H9 (cell line): Measurements from ENCODE around the gene AP1B1. TPM values are rescaled to one million over a fixed set of nuclear protein-coding genes. Genes with fewer than 3 reads are reported as not detected.
"Not testable (repeated sequence)": the region's sequence is repeated elsewhere in the genome, so short reads cannot be mapped to it uniquely, and the experiment has no call there.

Source experiments
- DNase-seq: peaks from one replicate; pipeline ENCODE4 v3.0.0-alpha.2; 2017
- H2AFZ ChIP-seq: one replicate; pipeline ENCODE4 v1.6.1; 2013; ENCODE audit warnings: mild to moderate bottlenecking, low read length, control low read depth, moderate library complexity
- H2AK5ac ChIP-seq: 2 replicates; pipeline ENCODE4 v1.6.1; 2013; ENCODE audit warnings: low read length, control low read depth, mixed read lengths; ENCODE audit not compliant: insufficient read length
- H2BK120ac ChIP-seq: one replicate; pipeline ENCODE4 v1.6.1; 2013; ENCODE audit warnings: low read depth, mild to moderate bottlenecking, low read length, control low read depth, inconsistent platforms; ENCODE audit not compliant: poor library complexity, severe bottlenecking
- H2BK12ac ChIP-seq: 2 replicates; pipeline ENCODE4 v1.6.1; 2013; ENCODE audit warnings: low read length, control low read depth, mixed read lengths, low read depth; ENCODE audit not compliant: insufficient read length
- H2BK15ac ChIP-seq: 2 replicates; pipeline ENCODE4 v1.6.1; 2013; ENCODE audit warnings: low read depth, low read length, control low read depth
- H2BK20ac ChIP-seq: one replicate; pipeline ENCODE4 v1.6.1; 2013; ENCODE audit warnings: low read depth, mild to moderate bottlenecking, low read length, control low read depth, inconsistent platforms; ENCODE audit not compliant: poor library complexity, severe bottlenecking
- H2BK5ac ChIP-seq: 2 replicates; pipeline ENCODE4 v1.6.1; 2013; ENCODE audit warnings: low read length, control low read depth, mixed read lengths; ENCODE audit not compliant: insufficient read length
- H3K14ac ChIP-seq: 2 replicates; pipeline ENCODE4 v1.6.1; 2013; ENCODE audit warnings: low read length, control low read depth; ENCODE audit not compliant: insufficient read depth
- H3K18ac ChIP-seq: 2 replicates; pipeline ENCODE4 v1.6.1; 2013; ENCODE audit warnings: low read depth, mild to moderate bottlenecking, mixed read lengths, low read length, control low read depth; ENCODE audit not compliant: insufficient read length
- H3K23ac ChIP-seq: 2 replicates; pipeline ENCODE4 v1.6.1; 2013; ENCODE audit warnings: low read length, control low read depth, mixed read lengths, low read depth; ENCODE audit not compliant: insufficient read length
- H3K23me2 ChIP-seq: 2 replicates; pipeline ENCODE4 v1.6.1; 2013; ENCODE audit warnings: low read depth, mild to moderate bottlenecking, mixed read lengths, low read length, control low read depth; ENCODE audit not compliant: insufficient read length, poor library complexity, severe bottlenecking
- H3K27ac ChIP-seq: 2 replicates; pipeline ENCODE4 v1.5.1; 2013; ENCODE audit warnings: low read length, control low read depth, mixed read lengths, low read depth; ENCODE audit not compliant: insufficient read length
- H3K27me3 ChIP-seq: 2 replicates; pipeline ENCODE4 v1.6.1; 2013; ENCODE audit warnings: low read length, control low read depth, inconsistent platforms; ENCODE audit not compliant: insufficient read depth
- H3K4ac ChIP-seq: 2 replicates; pipeline ENCODE4 v1.6.1; 2013; ENCODE audit warnings: low read depth, mild to moderate bottlenecking, control low read depth, inconsistent platforms, low read length, moderate library complexity
- H3K4me1 ChIP-seq: 2 replicates; pipeline ENCODE4 v1.6.1; 2013; ENCODE audit warnings: low read length, control low read depth, inconsistent platforms; ENCODE audit not compliant: insufficient read depth
- H3K4me2 ChIP-seq: 2 replicates; pipeline ENCODE4 v1.6.1; 2013; ENCODE audit warnings: low read length, control low read depth, mixed read lengths; ENCODE audit not compliant: insufficient read length, insufficient read depth
- H3K56ac ChIP-seq: 2 replicates; pipeline ENCODE4 v1.6.1; 2013; ENCODE audit warnings: low read depth, mild to moderate bottlenecking, mixed read lengths, low read length, control low read depth; ENCODE audit not compliant: insufficient read length
- H3K79me1 ChIP-seq: 2 replicates; pipeline ENCODE4 v1.6.1; 2013; ENCODE audit warnings: low read depth, mild to moderate bottlenecking, moderate library complexity, low read length, control low read depth, inconsistent platforms; ENCODE audit not compliant: insufficient read depth, poor library complexity, severe bottlenecking
- H3K79me2 ChIP-seq: 2 replicates; pipeline ENCODE4 v1.6.1; 2013; ENCODE audit warnings: low read length, control low read depth, inconsistent platforms; ENCODE audit not compliant: insufficient read depth
- H3K9ac ChIP-seq: 2 replicates; pipeline ENCODE4 v1.6.1; 2013; ENCODE audit warnings: low read length, control low read depth, mixed read lengths; ENCODE audit not compliant: insufficient read length; ENCODE audit errors: extremely low read depth
- H3K9me3 ChIP-seq: one replicate; pipeline ENCODE4 v1.6.1; 2013; ENCODE audit warnings: low read depth, low read length, inconsistent platforms; ENCODE audit not compliant: control insufficient read depth
- H3T11ph ChIP-seq: one replicate; pipeline ENCODE4 v1.6.1; 2013; ENCODE audit warnings: mild to moderate bottlenecking, low read length, control low read depth, inconsistent platforms
- H4K20me1 ChIP-seq: one replicate; pipeline ENCODE4 v1.6.1; 2013; ENCODE audit not compliant: control insufficient read depth, insufficient read length, insufficient read depth
- H4K5ac ChIP-seq: 2 replicates; pipeline ENCODE4 v1.6.1; 2013; ENCODE audit warnings: low read depth, mild to moderate bottlenecking, mixed read lengths, low read length, control low read depth; ENCODE audit not compliant: insufficient read length
- H4K8ac ChIP-seq: replicated peaks from 2 replicates; pipeline ENCODE4 v1.6.1; 2013; ENCODE audit warnings: low read length, control low read depth, mixed read lengths, low read depth; ENCODE audit not compliant: insufficient read length
- H4K91ac ChIP-seq: 2 replicates; pipeline ENCODE4 v1.6.1; 2013; ENCODE audit warnings: low read depth, mild to moderate bottlenecking, moderate library complexity, mixed read lengths, low read length, control low read depth; ENCODE audit not compliant: insufficient read length
- H3K27ac Mint-ChIP-seq, 3 experiments: 2 replicates in 2 of 3; 3 replicates in 1 of 3; pipeline ENCODE4 v1.8.0; 2020 to 2021; ENCODE audit warnings: mixed read lengths in 3 of 3, mild to moderate bottlenecking in 1 of 3, moderate library complexity in 1 of 3
- H3K27me3 Mint-ChIP-seq: 2 replicates; pipeline ENCODE4 v1.8.0; 2021; ENCODE audit warnings: low read depth, mild to moderate bottlenecking, moderate library complexity, mixed read lengths
- H3K36me3 Mint-ChIP-seq, 3 experiments: 2 replicates in 2 of 3; 3 replicates in 1 of 3; pipeline ENCODE4 v1.8.0; 2020 to 2021; ENCODE audit warnings: low read depth in 3 of 3, mixed read lengths in 3 of 3; ENCODE audit not compliant: insufficient read depth in 1 of 3
- H3K4me1 Mint-ChIP-seq, 2 experiments: 2 replicates each; pipeline ENCODE4 v1.8.0; 2020; ENCODE audit warnings: mixed read lengths in 2 of 2
- H3K4me3 Mint-ChIP-seq, 2 experiments: 2 replicates in 1 of 2; 3 replicates in 1 of 2; pipeline ENCODE4 v1.8.0; 2020 to 2021; ENCODE audit warnings: mild to moderate bottlenecking in 2 of 2, mixed read lengths in 2 of 2, moderate library complexity in 1 of 2
- H3K9me3 Mint-ChIP-seq, 2 experiments: 2 replicates in 1 of 2; 3 replicates in 1 of 2; pipeline ENCODE4 v1.8.0; 2020; ENCODE audit warnings: mild to moderate bottlenecking in 2 of 2, mixed read lengths in 2 of 2, moderate library complexity in 1 of 2
- CTCF ChIP-seq: fragments of 200-600 bp; sonication (generic); conservative IDR thresholded peaks from 3 replicates; pipeline ENCODE4 v1.8.0; 2021; ENCODE audit warnings: antibody characterized with exemption, mild to moderate bottlenecking
- WGBS: extraction: QIAGEN DNeasy Blood & Tissue Kit; methylation state at CpG from one replicate; pipeline ENCODE4 v1.1.7; 2013; ENCODE audit warnings: missing lambda C conversion rate, low lambda C conversion rate, mixed read lengths; ENCODE audit not compliant: insufficient read length; ENCODE audit errors: extremely low coverage; 5-methylcytosine and 5-hydroxymethylcytosine counted together
- total RNA-seq: library from RNA; stranded (reverse); gene quantifications from 2 replicates; pipeline ENCODE4 v1.2.1, GENCODE V29; 2021

Gene AP1B1
- total RNA-seq, 1 experiment from 2014 or later: 64.0 TPM

GRCh38 chr22:29377979-29378378 lies 10.4 kb downstream of the AP1B1 start:
- no peak overlapping the region for H2BK20ac ChIP-seq
- no peaks in the 10 kb centered on the region for H3K4me1 ChIP-seq
- H4K91ac ChIP-seq: no peak overlapping the region
- no peak overlapping the region for H3K27ac ChIP-seq
- no peak overlapping the region for H3K56ac ChIP-seq
- H3K9ac ChIP-seq: no peak overlapping the region
- no peak overlapping the region for H2BK5ac ChIP-seq
- Mint-ChIP-seq H3K27ac (no peak overlapping the region), H3K9me3 (no peaks in the 10 kb centered on the region), H3K4me3 (no peak overlapping the region), H3K27me3 (no peaks in the 10 kb centered on the region), H3K4me1 (peaks cover 0 to under 1% of the 10 kb centered on the region in 2 experiments; a peak in 2 of 4 replicates), H3K36me3 (peaks cover 7 to 25% (median 8%) of the 10 kb centered on the region in 3 experiments; a peak in 5 of 7 replicates)
- H2BK120ac ChIP-seq: no peak overlapping the region
- H3K23ac ChIP-seq: no peak overlapping the region
- no peak overlapping the region for H3K4me2 ChIP-seq
- H3T11ph ChIP-seq: no peak overlapping the region
- peaks cover 2% of the 10 kb centered on the region; the same call in 1 of the 2 replicates for H3K79me2 ChIP-seq
- H3K9me3 ChIP-seq: no peaks in the 10 kb centered on the region
- no peak overlapping the region for H2AK5ac ChIP-seq
- no peaks in the 10 kb centered on the region for H3K27me3 ChIP-seq
- H3K23me2 ChIP-seq: no peaks in the 10 kb centered on the region
- H3K79me1 ChIP-seq: no peaks in the 10 kb centered on the region
- no peaks in the 10 kb centered on the region for H4K20me1 ChIP-seq
- DNase-seq: no peak
- no peak overlapping the region for H4K5ac ChIP-seq
- no peak overlapping the region for H2BK12ac ChIP-seq
- no peak overlapping the region for H3K18ac ChIP-seq
- H4K8ac ChIP-seq: no peak overlapping the region
- H2AFZ ChIP-seq: no peak overlapping the region
- H2BK15ac ChIP-seq: no peak overlapping the region
- H3K14ac ChIP-seq: no peak overlapping the region
- TF ChIP-seq CTCF: no peak
- H3K4ac ChIP-seq: no peak overlapping the region
- no CpG with 5 or more reads among the region's 7 CpGs for WGBS

GRCh38 chr22:29376705-29377104 lies 11.7 kb downstream of the AP1B1 start:
- not testable (repeated sequence) for H3K27me3 ChIP-seq, H3K79me2 ChIP-seq
- WGBS: no CpG with 5 or more reads among the region's 5 CpGs

More at GRCh38 chr22:29376705-29377104, 11.7 kb downstream of the AP1B1 start:
- peaks cover 7 to 25% (median 8%) of the 10 kb centered on the region in 3 experiments; a peak in 5 of 7 replicates for H3K36me3 Mint-ChIP-seq
- H2BK5ac ChIP-seq, H3K23ac ChIP-seq, H2AK5ac ChIP-seq, H4K5ac ChIP-seq, H3K9ac ChIP-seq, H3K14ac ChIP-seq, H3K79me1 ChIP-seq, H4K91ac ChIP-seq, H2BK120ac ChIP-seq, H2BK15ac ChIP-seq, H2BK12ac ChIP-seq, H3K9me3 Mint-ChIP-seq, H3K9me3 ChIP-seq, H3K27ac ChIP-seq, DNase-seq, H3K23me2 ChIP-seq, H3T11ph ChIP-seq, H3K4me2 ChIP-seq, H3K18ac ChIP-seq, H4K8ac ChIP-seq, H3K56ac ChIP-seq, H3K27ac Mint-ChIP-seq, H3K27me3 Mint-ChIP-seq, H3K4me1 ChIP-seq, H3K4me3 Mint-ChIP-seq, H4K20me1 ChIP-seq, H3K4ac ChIP-seq, H3K4me1 Mint-ChIP-seq, H2AFZ ChIP-seq, H2BK20ac ChIP-seq: not testable (repeated sequence)
